ENCODE data around the gene FOXL3. TPM values are rescaled to one million over a fixed set of nuclear protein-coding genes. Genes with fewer than 3 reads are reported as not detected.

FOXL3 gene
- total RNA-seq, 1 donor, result not detected

- H3K4me3 ChIP-seq (ENCODE audit: low read depth, low read length), result no peak overlapping the region
- TF ChIP-seq CTCF (IDR thresholded peaks at IDR 0.05; ENCODE audit: insufficient read depth, low read length), result no peak
- no peak for DNase-seq (ENCODE audit: low read depth)
Observed at GRCh38 chr7:268991-269390, 21.0 kb upstream of the FOXL3 start.

- no peak for DNase-seq (ENCODE audit: low read depth)
- H3K4me3 ChIP-seq (ENCODE audit: low read depth, low read length), result no peak overlapping the region
- no peak for TF ChIP-seq CTCF (IDR thresholded peaks at IDR 0.05; ENCODE audit: insufficient read depth, low read length)
Observed at GRCh38 chr7:269721-270120, 20.2 kb upstream of the FOXL3 start.

- TF ChIP-seq CTCF (IDR thresholded peaks at IDR 0.05; ENCODE audit: insufficient read depth, low read length), result no peak
- no peak for DNase-seq (ENCODE audit: low read depth)
- no peak overlapping the region for H3K4me3 ChIP-seq (ENCODE audit: low read depth, low read length)
Observed at GRCh38 chr7:270351-270983, 19.5 kb upstream of the FOXL3 start.

GRCh38 chr7:271266-272107 lies 18.5 kb upstream of the FOXL3 start:
- H3K4me3 ChIP-seq (ENCODE audit: low read depth, low read length), result no peak overlapping the region
- no peak for TF ChIP-seq CTCF (IDR thresholded peaks at IDR 0.05; ENCODE audit: insufficient read depth, low read length)
- no peak for DNase-seq (ENCODE audit: low read depth)

- no peak overlapping the region for H3K4me3 ChIP-seq (ENCODE audit: low read depth, low read length)
- no peak for DNase-seq (ENCODE audit: low read depth)
- TF ChIP-seq CTCF (IDR thresholded peaks at IDR 0.05; ENCODE audit: insufficient read depth, low read length), result no peak
Observed at GRCh38 chr7:272108-272615, 17.8 kb upstream of the FOXL3 start.

- DNase-seq (ENCODE audit: low read depth), result no peak
- TF ChIP-seq CTCF (IDR thresholded peaks at IDR 0.05; ENCODE audit: insufficient read depth, low read length), result no peak
Observed at GRCh38 chr7:272631-273030, 17.3 kb upstream of the FOXL3 start.

More at GRCh38 chr7:272631-273030, 17.3 kb upstream of the FOXL3 start:
- no peak overlapping the region for H3K4me3 ChIP-seq (ENCODE audit: low read depth, low read length)
